Transverse colon (tissue), 4 donors: ENCODE measurements around the gene ADAMTS14.

Experiments
- EP300 ChIP-seq: sonication (generic); formaldehyde crosslinking; IDR thresholded peaks from one replicate; pipeline ENCODE4 v1.6.1; 2017; ENCODE audit warnings: antibody characterized with exemption, low read depth
- POLR2A ChIP-seq: fragments of 450-650 bp; IDR thresholded peaks from one replicate; pipeline ENCODE4 v1.6.1; 2016; ENCODE audit warnings: antibody characterized with exemption, mild to moderate bottlenecking, moderate library complexity
- POLR2AphosphoS5 ChIP-seq, 3 donors: sonication (generic); formaldehyde crosslinking; IDR thresholded peaks; one replicate each; pipeline ENCODE4 v1.6.1; 2016; ENCODE audit warnings: antibody characterized with exemption in 3 of 3
- TF ChIP-seq, protein P1 (sequence below), 5 experiments: fragments of 200-600 bp in 3 of 5; fragments of 450-650 bp in 2 of 5; sonication (generic) in 3 of 5; IDR thresholded peaks; 1 replicate in 2 of 5; 2 replicates in 3 of 5; pipeline ENCODE4 v1.5.1; 2016 to 2017; ENCODE audit warnings: antibody characterized with exemption in 5 of 5, inconsistent platforms in 3 of 5, mild to moderate bottlenecking in 2 of 5, moderate library complexity in 1 of 5

DNA sequence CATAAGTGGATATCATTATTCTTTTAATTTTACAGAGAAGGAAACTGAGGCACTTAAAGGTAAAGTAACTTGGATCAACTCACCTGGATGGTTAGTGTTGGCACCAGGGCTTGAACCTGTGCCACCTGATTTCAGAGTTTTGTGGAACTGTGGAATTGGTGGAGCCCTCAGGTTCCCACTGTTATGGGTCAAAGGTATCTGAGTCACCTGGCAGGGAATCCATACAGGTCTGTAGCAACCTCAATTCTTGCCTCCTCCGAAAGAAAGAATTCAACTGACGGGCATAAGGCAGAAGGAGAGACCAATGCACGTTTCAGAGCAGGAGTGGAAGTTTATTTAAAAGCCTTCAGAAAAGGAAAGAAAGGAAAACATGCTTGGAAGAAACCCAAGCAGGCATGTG lies 25.2 kb upstream of the ADAMTS14 start:
- TF ChIP-seq, protein P1, sequence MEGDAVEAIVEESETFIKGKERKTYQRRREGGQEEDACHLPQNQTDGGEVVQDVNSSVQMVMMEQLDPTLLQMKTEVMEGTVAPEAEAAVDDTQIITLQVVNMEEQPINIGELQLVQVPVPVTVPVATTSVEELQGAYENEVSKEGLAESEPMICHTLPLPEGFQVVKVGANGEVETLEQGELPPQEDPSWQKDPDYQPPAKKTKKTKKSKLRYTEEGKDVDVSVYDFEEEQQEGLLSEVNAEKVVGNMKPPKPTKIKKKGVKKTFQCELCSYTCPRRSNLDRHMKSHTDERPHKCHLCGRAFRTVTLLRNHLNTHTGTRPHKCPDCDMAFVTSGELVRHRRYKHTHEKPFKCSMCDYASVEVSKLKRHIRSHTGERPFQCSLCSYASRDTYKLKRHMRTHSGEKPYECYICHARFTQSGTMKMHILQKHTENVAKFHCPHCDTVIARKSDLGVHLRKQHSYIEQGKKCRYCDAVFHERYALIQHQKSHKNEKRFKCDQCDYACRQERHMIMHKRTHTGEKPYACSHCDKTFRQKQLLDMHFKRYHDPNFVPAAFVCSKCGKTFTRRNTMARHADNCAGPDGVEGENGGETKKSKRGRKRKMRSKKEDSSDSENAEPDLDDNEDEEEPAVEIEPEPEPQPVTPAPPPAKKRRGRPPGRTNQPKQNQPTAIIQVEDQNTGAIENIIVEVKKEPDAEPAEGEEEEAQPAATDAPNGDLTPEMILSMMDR (IDR thresholded peaks at IDR 0.05), result no peak
- no peak for TF ChIP-seq EP300
- TF ChIP-seq POLR2A, result no peak
- TF ChIP-seq POLR2AphosphoS5 (IDR thresholded peaks at IDR 0.05), result no peak
